SK-N-SH treated with all-trans-retinoic acid at 6 μM for 48 hours (cell line): Measurements from ENCODE around the gene STX18.

Experiments
- ATAC-seq: fragments of 200-7000 bp; cut with Tn5 transposase; 3 replicates; pipeline ENCODE4 v1.9.1; 2020; ENCODE audit warnings: mild to moderate bottlenecking, moderate library complexity
- BACH2 ChIP-seq: fragments of 250-450 bp; sonication (Bioruptor Pico); IDR thresholded peaks from 2 replicates; pipeline ENCODE4 v1.9.0; 2021; ENCODE audit warnings: mild to moderate bottlenecking, borderline replicate concordance
- CREB5 ChIP-seq: fragments of 250-450 bp; sonication (Bioruptor Pico); IDR thresholded peaks from 2 replicates; pipeline ENCODE4 v1.5.1; 2020; ENCODE audit warnings: low read depth, mild to moderate bottlenecking, moderate library complexity
- CSDC2 ChIP-seq: fragments of 250-450 bp; sonication (Bioruptor Pico); IDR thresholded peaks from 2 replicates; pipeline ENCODE4 v1.5.0; 2020; ENCODE audit warnings: mild to moderate bottlenecking, moderate library complexity
- ESRRG ChIP-seq: fragments of 250-450 bp; sonication (Bioruptor Pico); IDR thresholded peaks from 2 replicates; pipeline ENCODE4 v1.6.1; 2021; ENCODE audit warnings: mild to moderate bottlenecking
- OSR1 ChIP-seq: fragments of 250-450 bp; sonication (Bioruptor Pico); IDR thresholded peaks from 2 replicates; pipeline ENCODE4 v1.8.0; 2022; ENCODE audit warnings: moderate library complexity, mild to moderate bottlenecking, inconsistent platforms
- PATZ1 ChIP-seq: fragments of 250-450 bp; sonication (Bioruptor Pico); IDR thresholded peaks from 2 replicates; pipeline ENCODE4 v1.8.0; 2020; ENCODE audit warnings: mild to moderate bottlenecking, moderate library complexity, borderline replicate concordance
- POU6F1 ChIP-seq: fragments of 250-450 bp; sonication (Bioruptor Pico); IDR thresholded peaks from 2 replicates; pipeline ENCODE4 v1.8.0; 2021; ENCODE audit warnings: low read depth, mild to moderate bottlenecking, moderate library complexity, borderline replicate concordance
- PPARA ChIP-seq: fragments of 250-450 bp; sonication (Bioruptor Pico); IDR thresholded peaks from 2 replicates; pipeline ENCODE4 v1.5.0; 2020; ENCODE audit warnings: mild to moderate bottlenecking, borderline replicate concordance
- TCF4 ChIP-seq: fragments of 250-450 bp; sonication (Bioruptor Pico); IDR thresholded peaks from 2 replicates; pipeline ENCODE4 v1.8.0; 2021; ENCODE audit warnings: mild to moderate bottlenecking, moderate library complexity, borderline replicate concordance
- TSHZ2 ChIP-seq: fragments of 250-450 bp; sonication (Bioruptor Pico); IDR thresholded peaks from 2 replicates; pipeline ENCODE4 v1.5.0; 2020; ENCODE audit warnings: mild to moderate bottlenecking, moderate library complexity
- ZFP3 ChIP-seq: fragments of 250-450 bp; sonication (Bioruptor Pico); IDR thresholded peaks from 2 replicates; pipeline ENCODE4 v1.5.0; 2020; ENCODE audit warnings: mild to moderate bottlenecking, moderate library complexity
- ZFP30 ChIP-seq: fragments of 450-650 bp; formaldehyde crosslinking; IDR thresholded peaks from 2 replicates; pipeline ENCODE4 v1.5.0; 2022; ENCODE audit warnings: mild to moderate bottlenecking, moderate library complexity
- ZNF565 ChIP-seq: fragments of 450-650 bp; formaldehyde crosslinking; conservative IDR thresholded peaks from 2 replicates; pipeline ENCODE4 v1.5.0; 2020; ENCODE audit warnings: low read depth, mild to moderate bottlenecking, moderate library complexity
- ZNF8 ChIP-seq: fragments of 450-650 bp; formaldehyde crosslinking; IDR thresholded peaks from 2 replicates; pipeline ENCODE4 v1.5.0; 2020; ENCODE audit warnings: mild to moderate bottlenecking, moderate library complexity

STX18 gene

GRCh38 chr4:4377191-4377590 lies 164.7 kb downstream of the STX18 start:
- ATAC-seq: no peak
- TF ChIP-seq CSDC2 (CRISPR knock-in tag) (no peak), TSHZ2 (no peak), OSR1 (CRISPR knock-in tag) (no peak), ZFP30 (no peak), TCF4 (CRISPR knock-in tag) (no peak), ZNF8 (CRISPR knock-in tag) (no peak), PATZ1 (CRISPR knock-in tag) (no peak)

- ATAC-seq: no peak
- TF ChIP-seq ZNF565 (CRISPR knock-in tag) (no peak), PPARA (no peak), POU6F1 (CRISPR knock-in tag) (no peak), PATZ1 (CRISPR knock-in tag) (no peak), OSR1 (CRISPR knock-in tag) (no peak), ZFP3 (CRISPR knock-in tag) (no peak), ESRRG (CRISPR knock-in tag) (no peak), CREB5 (CRISPR knock-in tag) (no peak), CSDC2 (CRISPR knock-in tag) (no peak), ZFP30 (no peak)
Measured at GRCh38 chr4:4376074-4376473, 165.8 kb downstream of the STX18 start.

- TF ChIP-seq BACH2 (no peak), PPARA (no peak)
- no peak for ATAC-seq
Measured at GRCh38 chr4:4374388-4375098, 167.3 kb downstream of the STX18 start.
